GM12878 (cell line): Measurements from ENCODE around the gene CYB5D1. TPM values are rescaled to one million over a fixed set of nuclear protein-coding genes. Genes with fewer than 3 reads are reported as not detected.

Experiments used
- BCL11A ChIP-seq: IDR thresholded peaks from 2 replicates; pipeline ENCODE4 v1.6.1; 2011; ENCODE audit warnings: low read depth, low read length
- CBX5 ChIP-seq: sonication (generic); IDR thresholded peaks from 2 replicates; pipeline ENCODE4 v1.6.1; 2016; ENCODE audit warnings: low read depth, moderate library complexity, mild to moderate bottlenecking, inconsistent platforms
- HDAC2 ChIP-seq: fragments of 200-600 bp; sonication (generic); IDR thresholded peaks from 2 replicates; pipeline ENCODE4 v1.6.1; 2017
- NKRF ChIP-seq: fragments of 450-650 bp; conservative IDR thresholded peaks from 2 replicates; pipeline ENCODE4 v1.6.1; 2017; ENCODE audit warnings: mild to moderate bottlenecking, moderate library complexity
- ZNF207 ChIP-seq: fragments of 450-650 bp; IDR thresholded peaks from 2 replicates; pipeline ENCODE4 v1.6.1; 2014; ENCODE audit warnings: antibody characterized with exemption, mild to moderate bottlenecking, borderline replicate concordance
- ZNF274 ChIP-seq: IDR thresholded peaks from one replicate; pipeline ENCODE4 v1.8.0; 2011; ENCODE audit not compliant: insufficient read length, insufficient read depth
- polyA plus RNA-seq, 11 experiments: library from polyadenylated mRNA; depleted of rRNA in 4 of 11; unstranded in 6 of 11; stranded (reverse) in 5 of 11; fragments of >200 nt; fragmentation: Nextera tagmentation in 4 of 11; fragmentation: Illumina TruSeq in 1 of 11; extraction: Ambion mirVana in 4 of 11; extraction: Trizol in 1 of 11; gene quantifications; 1 replicate in 1 of 11; 2 replicates in 10 of 11; pipeline versions ENCODE4 v1.2.1 to v1.2.3, GENCODE V29; 2011 to 2016; ENCODE audit warnings: inconsistent platforms in 2 of 11, missing spikeins in 2 of 11, low read depth in 1 of 11
- total RNA-seq, 4 experiments: library from RNA; depleted of rRNA in 3 of 4; stranded (reverse); fragments of >200 nt in 3 of 4; fragmentation: Illumina TruSeq in 1 of 4; extraction: Trizol in 1 of 4; gene quantifications; 2 replicates each; pipeline versions ENCODE4 v1.2.1 to v1.2.3, GENCODE V29; 2013 to 2021
- TF ChIP-seq, protein P1 (sequence below): fragments of 450-650 bp; formaldehyde crosslinking; IDR thresholded peaks from 2 replicates; pipeline ENCODE4 v1.4.0; 2020; ENCODE audit warnings: mild to moderate bottlenecking, moderate library complexity

Gene CYB5D1
- total and polyA plus RNA-seq, 10 of the 15 experiments (the other 5 are each of a cell fraction or from before 2014, with no cell fraction given), result 1.6 to 8.7 (median 6.4) TPM

- TF ChIP-seq CBX5 (no peak), BCL11A (no peak), ZNF207 (no peak), HDAC2 (no peak), NKRF (no peak), ZNF274 (no peak)
- TF ChIP-seq, protein P1, sequence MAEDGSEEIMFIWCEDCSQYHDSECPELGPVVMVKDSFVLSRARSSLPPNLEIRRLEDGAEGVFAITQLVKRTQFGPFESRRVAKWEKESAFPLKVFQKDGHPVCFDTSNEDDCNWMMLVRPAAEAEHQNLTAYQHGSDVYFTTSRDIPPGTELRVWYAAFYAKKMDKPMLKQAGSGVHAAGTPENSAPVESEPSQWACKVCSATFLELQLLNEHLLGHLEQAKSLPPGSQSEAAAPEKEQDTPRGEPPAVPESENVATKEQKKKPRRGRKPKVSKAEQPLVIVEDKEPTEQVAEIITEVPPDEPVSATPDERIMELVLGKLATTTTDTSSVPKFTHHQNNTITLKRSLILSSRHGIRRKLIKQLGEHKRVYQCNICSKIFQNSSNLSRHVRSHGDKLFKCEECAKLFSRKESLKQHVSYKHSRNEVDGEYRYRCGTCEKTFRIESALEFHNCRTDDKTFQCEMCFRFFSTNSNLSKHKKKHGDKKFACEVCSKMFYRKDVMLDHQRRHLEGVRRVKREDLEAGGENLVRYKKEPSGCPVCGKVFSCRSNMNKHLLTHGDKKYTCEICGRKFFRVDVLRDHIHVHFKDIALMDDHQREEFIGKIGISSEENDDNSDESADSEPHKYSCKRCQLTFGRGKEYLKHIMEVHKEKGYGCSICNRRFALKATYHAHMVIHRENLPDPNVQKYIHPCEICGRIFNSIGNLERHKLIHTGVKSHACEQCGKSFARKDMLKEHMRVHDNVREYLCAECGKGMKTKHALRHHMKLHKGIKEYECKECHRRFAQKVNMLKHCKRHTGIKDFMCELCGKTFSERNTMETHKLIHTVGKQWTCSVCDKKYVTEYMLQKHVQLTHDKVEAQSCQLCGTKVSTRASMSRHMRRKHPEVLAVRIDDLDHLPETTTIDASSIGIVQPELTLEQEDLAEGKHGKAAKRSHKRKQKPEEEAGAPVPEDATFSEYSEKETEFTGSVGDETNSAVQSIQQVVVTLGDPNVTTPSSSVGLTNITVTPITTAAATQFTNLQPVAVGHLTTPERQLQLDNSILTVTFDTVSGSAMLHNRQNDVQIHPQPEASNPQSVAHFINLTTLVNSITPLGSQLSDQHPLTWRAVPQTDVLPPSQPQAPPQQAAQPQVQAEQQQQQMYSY (CRISPR knock-in tag), result no peak
Observed at GRCh38 chr17:7831233-7831632, 26.6 kb upstream of the CYB5D1 start (continued).
